ENCODE measurements around the gene GRID1. TPM values are rescaled to one million over a fixed set of nuclear protein-coding genes. Genes with fewer than 3 reads are reported as not detected.
"Not testable (repeated sequence)": the region's sequence is repeated elsewhere in the genome, so short reads cannot be mapped to it uniquely, and the experiment has no call there.

The GRID1 gene
- total RNA-seq, 1 experiment from 2014 or later = 0.31 TPM

- no peak for DNase-seq
- Histone ChIP-seq H3K4me3 (ENCODE audit: insufficient read depth, low read depth, low read length) (no peak overlapping the region), H3K27me3 (ENCODE audit: control insufficient read depth, insufficient read depth, low read length) (no peaks in the 10 kb centered on the region), H3K36me3 (replicated peaks; ENCODE audit: control insufficient read depth, insufficient read depth, low read length) (no peaks in the 10 kb centered on the region)
These were observed 331.9 kb downstream of the GRID1 start for GRCh38 chr10:86034710-86035109.

- no peaks in the 10 kb centered on the region for H3K27me3 ChIP-seq (ENCODE audit: control insufficient read depth, insufficient read depth, low read length)
- H3K36me3 ChIP-seq (replicated peaks; ENCODE audit: control insufficient read depth, insufficient read depth, low read length) = no peaks in the 10 kb centered on the region
- no peak for DNase-seq
- H3K4me3 ChIP-seq (ENCODE audit: insufficient read depth, low read depth, low read length) = no peak overlapping the region
These were observed 333.0 kb downstream of the GRID1 start for GRCh38 chr10:86033581-86033980.

GRCh38 chr10:86032087-86032486, 334.5 kb downstream of the GRID1 start:
- H3K27me3 ChIP-seq (ENCODE audit: control insufficient read depth, insufficient read depth, low read length); H3K4me3 ChIP-seq (ENCODE audit: insufficient read depth, low read depth, low read length); H3K36me3 ChIP-seq (replicated peaks; ENCODE audit: control insufficient read depth, insufficient read depth, low read length); DNase-seq: not testable (repeated sequence)

- Histone ChIP-seq H3K4me3 (ENCODE audit: insufficient read depth, low read depth, low read length) (no peak overlapping the region), H3K36me3 (replicated peaks; ENCODE audit: control insufficient read depth, insufficient read depth, low read length) (no peaks in the 10 kb centered on the region), H3K27me3 (ENCODE audit: control insufficient read depth, insufficient read depth, low read length) (no peaks in the 10 kb centered on the region)
- DNase-seq = no peak
These were observed 336.3 kb downstream of the GRID1 start for GRCh38 chr10:86030312-86030711.

- no peak overlapping the region for H3K4me3 ChIP-seq (ENCODE audit: insufficient read depth, low read depth, low read length)
These were observed 339.2 kb downstream of the GRID1 start for GRCh38 chr10:86027346-86027745.

GRCh38 chr10:86025509-86025908, 341.1 kb downstream of the GRID1 start:
- no peak for DNase-seq
- H3K4me3 ChIP-seq (ENCODE audit: insufficient read depth, low read depth, low read length) = no peak overlapping the region
- no peaks in the 10 kb centered on the region for H3K27me3 ChIP-seq (ENCODE audit: control insufficient read depth, insufficient read depth, low read length)
- no peaks in the 10 kb centered on the region for H3K36me3 ChIP-seq (replicated peaks; ENCODE audit: control insufficient read depth, insufficient read depth, low read length)

More at GRCh38 chr10:86027346-86027745, 339.2 kb downstream of the GRID1 start:
- no peak for DNase-seq
- Histone ChIP-seq H3K36me3 (replicated peaks; ENCODE audit: control insufficient read depth, insufficient read depth, low read length) (no peaks in the 10 kb centered on the region), H3K27me3 (ENCODE audit: control insufficient read depth, insufficient read depth, low read length) (no peaks in the 10 kb centered on the region)

GRCh38 chr10:86024281-86025041, 342.1 kb downstream of the GRID1 start:
- H3K4me3 ChIP-seq (ENCODE audit: insufficient read depth, low read depth, low read length) = no peak overlapping the region
- no peaks in the 10 kb centered on the region for H3K36me3 ChIP-seq (replicated peaks; ENCODE audit: control insufficient read depth, insufficient read depth, low read length)
- H3K27me3 ChIP-seq (ENCODE audit: control insufficient read depth, insufficient read depth, low read length) = no peaks in the 10 kb centered on the region
- DNase-seq = peak; percentile 52

- no peaks in the 10 kb centered on the region for H3K27me3 ChIP-seq (ENCODE audit: control insufficient read depth, insufficient read depth, low read length)
- H3K36me3 ChIP-seq (replicated peaks; ENCODE audit: control insufficient read depth, insufficient read depth, low read length) = no peaks in the 10 kb centered on the region
- H3K4me3 ChIP-seq (ENCODE audit: insufficient read depth, low read depth, low read length) = no peak overlapping the region
- DNase-seq = no peak
These were observed 342.7 kb downstream of the GRID1 start for GRCh38 chr10:86023931-86024280.

GRCh38 chr10:86023336-86023735, 343.3 kb downstream of the GRID1 start:
- H3K4me3 ChIP-seq (ENCODE audit: insufficient read depth, low read depth, low read length) = no peak overlapping the region
- DNase-seq = no peak
- H3K27me3 ChIP-seq (ENCODE audit: control insufficient read depth, insufficient read depth, low read length) = no peaks in the 10 kb centered on the region
- no peaks in the 10 kb centered on the region for H3K36me3 ChIP-seq (replicated peaks; ENCODE audit: control insufficient read depth, insufficient read depth, low read length)

- DNase-seq = no peak
- no peaks in the 10 kb centered on the region for H3K27me3 ChIP-seq (ENCODE audit: control insufficient read depth, insufficient read depth, low read length)
- no peak overlapping the region for H3K4me3 ChIP-seq (ENCODE audit: insufficient read depth, low read depth, low read length)
- H3K36me3 ChIP-seq (replicated peaks; ENCODE audit: control insufficient read depth, insufficient read depth, low read length) = no peaks in the 10 kb centered on the region
These were observed 343.7 kb downstream of the GRID1 start for GRCh38 chr10:86022906-86023305.

- Histone ChIP-seq H3K36me3 (replicated peaks; ENCODE audit: control insufficient read depth, insufficient read depth, low read length) (no peaks in the 10 kb centered on the region), H3K27me3 (ENCODE audit: control insufficient read depth, insufficient read depth, low read length) (no peaks in the 10 kb centered on the region)
- no peak for DNase-seq
These were observed 346.5 kb downstream of the GRID1 start for GRCh38 chr10:86020134-86020533.

GRCh38 chr10:86019141-86019540, 347.5 kb downstream of the GRID1 start:
- no peak for DNase-seq
- no peaks in the 10 kb centered on the region for H3K36me3 ChIP-seq (replicated peaks; ENCODE audit: control insufficient read depth, insufficient read depth, low read length)
- H3K4me3 ChIP-seq (ENCODE audit: insufficient read depth, low read depth, low read length) = no peak overlapping the region
- H3K27me3 ChIP-seq (ENCODE audit: control insufficient read depth, insufficient read depth, low read length) = no peaks in the 10 kb centered on the region

More at GRCh38 chr10:86020134-86020533, 346.5 kb downstream of the GRID1 start:
- H3K4me3 ChIP-seq (ENCODE audit: insufficient read depth, low read depth, low read length) = no peak overlapping the region

- Histone ChIP-seq H3K4me3 (ENCODE audit: insufficient read depth, low read depth, low read length) (no peak overlapping the region), H3K36me3 (replicated peaks; ENCODE audit: control insufficient read depth, insufficient read depth, low read length) (no peaks in the 10 kb centered on the region), H3K27me3 (ENCODE audit: control insufficient read depth, insufficient read depth, low read length) (no peaks in the 10 kb centered on the region)
- DNase-seq = no peak
These were observed 347.9 kb downstream of the GRID1 start for GRCh38 chr10:86018735-86019058.

GRCh38 chr10:86017841-86018734, 348.5 kb downstream of the GRID1 start:
- Histone ChIP-seq H3K36me3 (replicated peaks; ENCODE audit: control insufficient read depth, insufficient read depth, low read length) (no peaks in the 10 kb centered on the region), H3K27me3 (ENCODE audit: control insufficient read depth, insufficient read depth, low read length) (no peaks in the 10 kb centered on the region), H3K4me3 (ENCODE audit: insufficient read depth, low read depth, low read length) (no peak overlapping the region)
- DNase-seq = no peak

GRCh38 chr10:86013568-86013967, 353.0 kb downstream of the GRID1 start:
- H3K27me3 ChIP-seq (ENCODE audit: control insufficient read depth, insufficient read depth, low read length) = no peaks in the 10 kb centered on the region
- DNase-seq = no peak
- no peaks in the 10 kb centered on the region for H3K36me3 ChIP-seq (replicated peaks; ENCODE audit: control insufficient read depth, insufficient read depth, low read length)
- no peak overlapping the region for H3K4me3 ChIP-seq (ENCODE audit: insufficient read depth, low read depth, low read length)
